HG02763 (cell line): ENCODE data around the gene IPO11.
"Not testable (repeated sequence)": the region's sequence is repeated elsewhere in the genome, so short reads cannot be mapped to it uniquely, and the experiment has no call there.

ENCODE experiments used
- ATAC-seq: cut with Tn5 transposase; IDR thresholded peaks from one replicate; pipeline ENCODE4 v1.9.1; 2021; ENCODE audit warnings: mild to moderate bottlenecking, moderate library complexity; ENCODE audit not compliant: unreplicated experiment

The IPO11 gene

DNA sequence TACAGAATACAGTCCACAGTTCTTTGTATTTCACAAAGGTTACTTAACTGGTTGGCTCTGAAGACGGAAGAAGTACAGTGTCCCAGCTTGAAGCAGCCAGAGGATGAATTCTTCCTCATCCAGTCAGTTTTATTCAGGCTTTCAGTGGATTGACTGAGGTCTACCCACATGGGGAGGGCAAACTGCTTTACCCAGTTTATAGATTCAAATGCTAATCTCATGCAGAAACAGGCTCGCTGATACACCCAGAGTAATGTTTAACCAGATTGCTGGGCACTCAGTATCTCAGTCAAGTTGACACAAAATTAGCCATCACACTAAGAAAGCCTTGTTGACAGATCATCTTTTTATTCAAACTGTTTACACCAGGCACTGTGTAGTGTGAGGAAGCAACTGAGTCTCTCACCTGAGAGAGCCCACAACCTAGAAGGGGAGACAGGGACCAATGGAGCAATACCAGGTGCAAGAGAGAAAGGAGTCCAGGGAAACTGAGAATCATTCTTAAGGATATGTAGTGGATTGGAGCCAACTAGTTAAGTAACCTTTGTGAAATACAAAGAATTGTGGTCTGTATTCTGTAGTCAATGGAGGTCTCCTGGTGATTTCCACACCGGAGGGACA, 181.9 kb downstream of the IPO11 start:
- ATAC-seq: no peak

DNA sequence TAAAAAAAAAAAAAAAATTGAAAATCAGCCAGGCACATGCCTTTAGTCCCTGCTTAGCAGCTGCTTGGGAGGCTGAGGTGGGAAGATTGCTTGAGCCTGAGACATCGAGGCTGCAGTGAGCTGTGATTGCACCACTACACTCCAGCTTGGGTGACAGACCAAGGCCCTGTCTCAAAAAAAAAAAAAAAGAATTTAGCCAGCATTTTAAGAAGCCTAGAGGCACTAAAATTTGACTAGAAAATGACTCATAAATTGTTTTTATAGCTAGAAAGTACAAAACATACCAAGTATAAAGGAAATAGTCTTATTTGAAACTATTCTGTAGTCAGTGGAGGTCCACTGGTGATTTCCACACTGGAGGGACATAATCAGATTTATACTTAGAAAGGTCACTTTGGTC, 183.5 kb downstream of the IPO11 start:
- no peak for ATAC-seq

DNA sequence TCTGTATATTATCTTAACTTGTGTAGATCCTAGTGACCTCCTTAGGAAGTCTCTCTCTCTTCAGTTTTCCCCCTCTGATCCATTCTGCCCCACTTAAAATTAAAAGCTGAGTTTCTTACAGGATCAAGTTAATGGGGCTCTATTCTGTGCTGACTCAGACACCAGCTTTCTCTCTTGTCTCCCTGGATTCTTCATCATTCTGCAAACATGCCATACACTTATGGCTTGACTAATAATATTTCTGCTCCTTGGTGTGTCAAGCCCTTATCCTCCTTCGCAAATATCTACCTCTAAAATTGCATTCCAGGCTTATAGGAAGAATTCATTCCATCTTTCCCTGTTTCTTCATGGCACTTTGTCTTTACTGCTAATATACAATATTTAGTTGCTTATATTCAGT, 184.1 kb downstream of the IPO11 start:
- no peak for ATAC-seq

DNA sequence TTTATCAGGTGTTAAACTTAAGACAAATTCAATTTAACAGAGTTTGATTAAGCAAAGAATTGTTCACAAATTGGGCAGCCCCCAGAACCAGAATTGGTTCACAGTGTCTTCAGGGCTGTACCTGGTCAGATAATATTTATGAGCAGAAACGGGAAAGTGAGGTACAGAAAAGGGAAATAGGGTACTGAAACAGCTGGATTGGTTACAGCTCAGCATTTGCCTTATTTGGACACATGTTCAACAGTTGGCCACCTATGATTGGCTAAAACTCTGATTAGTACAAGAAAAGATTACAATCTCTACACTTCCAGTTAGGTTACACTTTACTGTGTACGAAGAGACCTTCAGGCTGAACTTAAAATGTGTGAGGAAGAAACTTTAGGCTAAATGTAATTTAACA, 184.8 kb downstream of the IPO11 start:
- ATAC-seq: no peak

DNA sequence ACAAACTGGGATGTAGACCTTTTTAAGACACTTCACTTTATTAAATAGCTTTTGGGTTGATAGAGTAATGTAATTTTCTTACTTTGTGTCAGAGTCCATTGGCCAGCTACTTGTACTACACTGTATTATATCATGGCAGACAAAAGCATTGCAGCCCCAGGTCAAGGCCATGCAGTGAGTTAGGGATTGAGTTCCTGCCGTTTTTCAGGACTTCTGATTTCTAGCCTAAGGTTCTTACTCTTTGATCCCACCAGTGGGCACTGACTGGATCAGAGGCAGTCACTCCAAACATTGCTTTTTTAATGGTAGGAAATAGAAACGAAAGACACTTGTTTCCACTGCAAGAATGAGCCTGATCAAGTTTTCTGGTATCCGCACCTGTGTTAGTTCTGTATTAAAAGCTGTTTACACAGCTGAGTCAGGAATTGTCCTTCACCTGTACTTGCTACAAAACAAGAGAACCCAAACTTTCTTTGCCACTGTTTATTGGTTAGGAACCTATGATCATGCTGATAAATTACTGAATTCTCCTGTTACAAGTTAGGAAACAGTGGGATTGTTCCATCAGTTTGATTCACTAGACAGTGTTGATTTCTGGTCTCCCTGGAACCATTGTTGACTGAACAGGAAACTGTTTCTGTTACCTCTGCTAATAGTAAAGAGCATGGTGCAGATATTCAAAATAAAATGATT, 188.1 kb downstream of the IPO11 start:
- ATAC-seq: no peak

DNA sequence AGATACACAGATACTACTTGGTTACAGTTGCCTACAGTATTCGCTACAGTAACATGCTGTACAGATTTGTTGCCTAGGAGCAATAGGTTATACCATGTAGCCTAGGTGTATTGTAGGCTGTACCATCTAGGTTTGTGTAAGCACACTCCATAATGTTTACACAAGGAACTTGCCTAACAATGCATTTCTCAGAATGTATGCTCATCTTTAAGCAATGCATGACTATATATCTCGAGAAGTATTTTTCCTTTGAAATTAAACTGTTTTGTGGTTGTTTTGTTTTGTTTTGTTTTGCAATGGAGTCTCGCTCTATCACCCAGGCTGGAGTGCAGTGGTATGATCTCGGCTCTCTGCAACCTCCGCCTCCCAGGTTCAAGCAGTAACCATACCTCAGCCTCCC, 191.4 kb downstream of the IPO11 start:
- no peak for ATAC-seq

DNA sequence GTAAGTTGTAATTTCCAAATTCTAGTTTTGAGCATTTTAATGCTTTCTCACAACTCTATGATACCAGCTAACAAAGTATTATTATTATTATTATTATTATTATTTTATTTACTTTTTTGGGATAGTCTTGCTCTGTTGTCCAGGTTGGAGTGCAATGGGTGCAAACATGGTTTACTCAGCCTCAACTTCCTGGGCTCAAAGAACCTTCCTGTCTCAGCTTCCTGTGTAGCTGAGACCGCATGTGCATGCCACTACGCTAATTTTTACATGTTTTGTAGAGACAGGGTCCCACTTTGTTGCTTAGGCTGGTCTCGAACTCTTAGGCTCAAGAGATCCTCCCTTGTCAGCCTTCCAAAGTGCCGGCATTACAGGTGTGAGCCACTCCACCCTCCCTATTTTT, 193.1 kb downstream of the IPO11 start:
- ATAC-seq: no peak

DNA sequence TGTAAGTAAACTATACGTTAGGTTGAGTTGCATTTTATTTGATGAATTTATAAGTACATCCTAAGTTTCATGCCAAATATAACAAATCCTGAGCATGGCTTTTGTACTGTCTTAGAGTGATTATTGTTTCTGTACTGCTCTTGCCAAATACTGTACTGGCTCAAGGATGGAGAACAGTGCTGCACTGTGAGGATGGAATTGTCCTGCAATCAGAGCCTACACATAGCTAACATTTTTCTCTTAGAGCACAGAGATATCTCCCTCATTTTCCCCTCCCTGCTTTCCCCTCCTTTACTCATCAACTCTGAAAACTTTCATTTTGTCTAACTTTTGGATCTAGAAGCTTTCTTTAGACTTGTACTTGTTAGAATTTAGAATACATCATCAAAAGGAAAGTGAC, 194.3 kb downstream of the IPO11 start:
- no peak for ATAC-seq

DNA sequence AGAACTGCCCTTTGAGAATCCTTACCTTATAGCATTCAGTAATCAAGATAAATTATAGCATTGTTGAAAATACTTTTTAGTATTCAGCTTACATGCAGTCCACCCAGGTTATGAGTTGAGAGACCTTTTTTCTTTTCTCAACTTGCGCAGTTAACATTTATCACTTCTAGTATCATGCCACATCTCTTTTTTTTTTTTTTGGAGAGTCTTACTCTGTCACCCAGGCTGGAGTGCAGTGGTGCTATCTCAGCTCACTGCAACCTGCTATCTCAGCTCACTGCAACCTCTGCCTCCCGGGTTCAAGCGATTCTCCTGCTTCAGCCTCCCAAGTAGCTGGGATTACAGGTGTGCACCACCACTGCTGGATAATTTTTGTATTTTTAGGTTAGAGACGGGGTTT, 195.1 kb downstream of the IPO11 start:
- ATAC-seq: no peak

DNA sequence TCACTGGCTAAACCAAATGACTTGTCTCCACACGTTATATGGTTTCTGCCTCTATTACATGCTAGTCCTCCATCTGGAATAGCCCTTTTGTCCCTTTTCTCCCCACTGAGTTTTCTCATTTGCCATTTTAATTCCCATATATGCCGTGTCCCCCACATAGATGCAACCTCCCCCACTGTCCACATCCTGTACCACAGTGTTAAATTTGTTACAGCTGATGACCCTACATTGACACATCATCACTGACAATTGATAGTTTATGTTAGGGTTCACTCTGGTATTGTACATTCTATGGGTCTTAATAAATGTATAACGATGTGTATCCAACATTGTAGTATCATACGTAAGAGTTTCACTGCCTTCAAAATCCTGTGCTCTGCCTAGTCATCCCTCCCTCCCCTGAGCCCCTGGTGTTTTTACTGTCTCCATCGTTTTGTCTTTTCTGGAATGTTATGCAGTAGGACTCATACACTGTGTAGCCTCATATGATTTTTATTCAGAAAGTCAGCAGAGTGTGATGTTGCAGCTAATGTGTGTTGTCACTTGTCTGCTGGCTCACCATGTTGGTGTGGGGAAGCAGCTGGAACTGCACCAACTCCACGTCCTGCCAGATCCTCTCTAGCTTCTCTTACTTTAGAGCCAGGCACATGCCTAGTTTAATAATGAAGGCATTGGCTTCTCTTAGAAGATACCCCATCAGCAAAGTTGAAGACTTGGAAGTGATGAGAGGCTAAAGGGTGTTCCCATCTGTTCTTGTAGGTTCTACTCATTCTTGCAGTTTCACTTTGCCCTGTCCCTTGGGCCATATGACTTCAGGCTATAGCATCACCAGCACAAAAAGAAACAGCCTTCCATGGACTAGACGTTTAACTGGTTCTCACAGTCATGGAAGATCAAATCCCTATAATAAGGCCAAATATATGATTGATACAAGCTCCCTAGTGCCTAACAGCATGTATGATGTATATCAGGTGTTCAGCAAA, 196.3 kb downstream of the IPO11 start:
- no peak for ATAC-seq

DNA sequence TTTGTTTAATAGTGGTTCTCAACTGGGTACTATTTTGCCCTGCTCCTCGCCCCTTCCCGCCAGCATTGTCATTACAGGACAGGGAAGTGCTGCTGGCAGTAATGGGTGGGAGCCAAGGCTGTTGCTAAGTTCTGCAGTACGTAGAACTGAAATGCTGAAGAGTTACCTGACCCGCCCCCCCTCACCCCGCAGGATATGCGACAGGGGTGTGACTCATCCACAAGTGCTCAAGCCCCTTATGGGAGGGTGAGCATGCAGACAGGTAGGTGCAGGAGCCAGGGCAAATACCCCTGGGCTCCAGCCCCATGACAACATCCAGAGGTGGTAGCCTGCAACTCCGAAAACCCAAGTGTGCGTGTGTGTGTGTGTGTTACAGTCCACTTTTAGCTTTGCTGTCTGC, 201.8 kb downstream of the IPO11 start:
- ATAC-seq: no peak

DNA sequence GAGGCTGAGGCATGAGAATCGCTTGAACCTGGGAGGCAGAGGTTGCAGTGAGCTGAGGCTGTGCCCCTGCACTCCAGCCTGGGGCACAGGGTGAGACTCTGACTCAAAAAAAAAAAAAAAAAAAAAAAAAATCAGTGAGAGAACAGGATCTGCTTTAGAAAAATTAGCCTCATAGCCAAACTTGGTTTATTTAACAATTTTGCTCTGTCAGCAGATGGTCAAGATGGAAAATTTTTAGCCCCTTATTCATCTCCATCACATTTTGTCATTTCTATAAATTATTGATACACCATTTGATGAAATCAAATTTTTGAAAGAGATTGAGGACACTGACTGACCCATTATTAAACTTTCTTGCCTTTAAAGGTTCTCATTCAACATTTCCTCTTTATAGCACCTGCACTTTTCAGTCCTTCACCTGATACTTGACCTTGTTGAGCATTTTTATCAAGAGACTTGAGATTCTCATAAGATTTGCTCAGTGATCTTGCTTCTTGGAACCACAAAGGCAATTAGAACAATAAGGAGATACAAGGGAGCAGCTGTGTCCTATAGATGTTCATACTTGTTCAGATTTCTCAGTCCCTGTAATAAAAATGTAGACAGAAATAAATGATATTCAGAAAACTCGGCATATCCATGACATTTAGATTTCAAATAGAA, 204.2 kb downstream of the IPO11 start:
- no peak for ATAC-seq

DNA sequence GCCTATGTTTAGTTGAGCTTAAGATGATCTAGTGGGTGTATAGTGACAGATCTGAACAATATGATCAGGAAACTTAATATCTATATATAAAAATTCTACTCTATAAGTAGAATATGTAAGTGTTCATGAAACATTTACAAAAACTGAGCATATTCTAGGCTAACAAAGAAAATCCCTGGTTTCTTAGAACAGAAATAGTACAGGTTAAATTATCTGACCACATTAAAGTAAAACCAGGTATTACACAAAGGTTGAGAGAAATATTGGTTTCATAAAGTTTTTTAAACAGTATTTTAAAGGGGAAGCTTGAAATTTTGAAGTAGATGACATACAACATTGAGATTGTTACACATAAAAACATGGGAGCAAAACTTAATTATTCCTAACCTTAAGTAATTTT, 205.4 kb downstream of the IPO11 start:
- ATAC-seq: no peak

DNA sequence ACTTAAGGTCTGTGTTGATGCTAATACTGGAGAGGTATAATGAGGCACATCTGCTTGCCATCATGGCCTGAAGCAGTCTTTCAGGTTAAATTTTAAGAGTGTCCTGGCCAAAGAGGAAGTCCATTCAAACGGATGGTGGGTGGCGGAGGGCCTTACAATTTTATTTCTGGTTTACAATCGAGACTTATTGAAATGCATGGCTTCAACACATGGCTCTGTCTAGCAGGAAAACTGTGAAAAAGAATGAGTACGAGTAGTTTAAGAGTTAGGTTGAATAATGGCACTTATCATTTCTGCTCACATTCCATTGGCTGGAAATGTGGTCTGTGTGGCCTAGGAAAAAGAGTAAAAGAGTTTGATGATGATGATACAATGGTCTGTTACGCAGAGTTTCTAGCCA, 208.2 kb downstream of the IPO11 start:
- no peak for ATAC-seq

DNA sequence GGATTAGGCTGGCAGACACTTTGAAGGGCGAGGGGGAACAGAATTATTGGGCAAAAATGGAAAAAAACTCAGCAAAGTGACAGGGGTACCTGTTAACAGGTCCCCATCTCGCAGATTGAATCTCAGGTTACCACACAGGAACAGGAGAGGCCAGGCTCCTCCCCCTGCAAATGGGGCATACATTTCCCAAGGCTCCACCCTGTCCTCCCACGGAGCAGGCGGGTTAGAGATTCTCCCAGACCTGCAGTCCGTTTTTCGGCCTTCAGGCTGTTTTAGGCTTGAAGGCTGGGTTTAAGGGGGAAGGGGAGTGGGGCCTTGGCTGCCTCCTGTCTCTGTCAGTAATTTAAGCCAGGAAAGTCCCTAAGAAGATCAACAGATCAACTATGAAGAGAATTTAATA, 208.7 kb downstream of the IPO11 start:
- no peak for ATAC-seq

DNA sequence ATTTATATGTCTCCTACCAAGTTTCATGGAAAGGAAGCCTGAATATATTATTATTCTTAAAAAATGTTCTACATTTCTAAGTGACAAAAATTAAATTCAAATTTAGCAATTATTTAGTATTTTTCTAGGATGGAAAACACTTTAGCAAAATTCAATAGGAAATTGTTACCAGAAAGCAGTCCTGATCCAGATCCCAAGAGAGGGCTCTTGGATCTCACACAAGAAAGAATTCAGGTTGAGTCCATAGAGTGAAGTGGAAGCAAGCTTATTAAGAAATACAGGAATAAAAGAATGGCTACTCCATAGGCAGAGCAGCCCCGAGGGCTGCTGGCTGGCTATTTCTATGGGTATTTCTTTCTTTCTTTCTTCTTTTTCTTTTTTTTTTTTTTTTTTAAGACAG, 210.7 kb downstream of the IPO11 start:
- no peak for ATAC-seq

DNA sequence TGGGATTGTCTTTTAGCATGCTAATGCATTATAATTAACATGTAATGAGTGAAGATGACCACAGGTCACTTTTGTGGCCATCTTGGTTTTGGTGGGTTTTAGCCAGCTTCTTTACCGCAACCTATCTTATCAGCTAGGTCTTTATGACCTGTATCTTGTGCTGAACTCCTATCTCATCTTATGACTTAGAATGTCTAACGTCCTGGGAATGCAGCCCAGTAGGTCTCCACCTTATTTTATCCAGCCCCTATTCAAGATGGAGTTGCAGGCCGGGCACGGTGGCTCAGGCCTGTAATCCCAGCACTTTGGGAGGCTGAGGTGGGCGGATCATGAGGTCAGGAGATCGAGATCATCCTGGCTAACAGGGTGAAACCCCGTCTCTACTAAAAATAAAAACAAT, 211.9 kb downstream of the IPO11 start:
- not testable (repeated sequence) for ATAC-seq

DNA sequence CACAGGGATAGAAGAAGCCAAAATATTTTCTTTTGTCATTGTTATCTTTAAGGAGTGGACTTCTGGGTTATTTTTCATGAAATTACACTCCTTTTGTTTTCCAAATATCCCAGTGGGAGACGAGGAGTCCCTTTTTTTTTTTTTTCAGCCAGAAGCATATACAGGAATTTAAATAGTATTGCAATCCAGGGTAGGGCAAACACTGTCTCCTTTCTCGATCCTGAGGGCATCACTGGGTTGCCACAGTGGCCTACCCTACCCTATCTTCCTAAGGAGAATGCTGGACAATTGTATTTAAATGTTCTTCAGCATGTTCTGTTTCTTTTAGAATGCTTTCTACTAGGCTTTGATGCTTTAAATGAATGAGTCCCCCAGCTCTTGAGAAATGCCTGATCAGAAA, 214.0 kb downstream of the IPO11 start:
- no peak for ATAC-seq

DNA sequence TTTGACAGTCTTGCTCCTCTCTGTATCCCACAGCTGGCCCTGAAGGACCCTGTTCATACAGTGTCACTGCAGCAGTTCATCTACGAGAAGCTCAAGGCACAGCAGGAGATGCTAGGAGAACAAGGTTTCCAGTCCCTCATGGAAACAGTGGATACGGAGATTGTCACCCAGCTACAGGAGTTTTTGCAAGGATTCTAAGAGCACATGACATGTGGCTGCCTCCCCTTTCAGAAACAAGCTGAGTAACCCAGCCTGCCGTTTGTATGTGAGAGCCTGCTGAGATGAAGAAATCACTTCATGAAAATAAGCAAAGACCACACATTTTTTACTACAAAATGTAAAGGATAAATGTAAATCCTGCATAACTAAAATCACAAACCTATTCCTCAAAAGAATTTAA, 214.6 kb downstream of the IPO11 start:
- no peak for ATAC-seq

DNA sequence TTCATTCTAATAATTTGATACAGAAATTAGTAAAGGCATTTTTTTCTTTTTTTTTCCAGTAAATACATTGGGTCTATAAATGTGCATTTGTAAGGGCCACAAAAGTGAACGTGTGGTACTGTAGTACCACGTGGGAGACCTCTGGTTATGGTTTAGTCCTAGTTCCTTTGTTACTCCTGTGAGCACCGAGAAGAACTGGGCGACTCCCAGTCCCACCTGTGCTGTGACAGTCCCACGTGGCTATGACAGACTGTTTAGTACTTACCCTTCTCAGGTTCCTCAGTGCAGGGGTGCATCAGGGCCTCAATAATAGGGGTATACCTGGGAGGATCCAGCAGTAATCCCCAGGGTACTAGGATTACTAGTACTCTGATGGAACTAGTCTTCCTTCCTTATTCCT, 215.3 kb downstream of the IPO11 start:
- ATAC-seq: no peak

DNA sequence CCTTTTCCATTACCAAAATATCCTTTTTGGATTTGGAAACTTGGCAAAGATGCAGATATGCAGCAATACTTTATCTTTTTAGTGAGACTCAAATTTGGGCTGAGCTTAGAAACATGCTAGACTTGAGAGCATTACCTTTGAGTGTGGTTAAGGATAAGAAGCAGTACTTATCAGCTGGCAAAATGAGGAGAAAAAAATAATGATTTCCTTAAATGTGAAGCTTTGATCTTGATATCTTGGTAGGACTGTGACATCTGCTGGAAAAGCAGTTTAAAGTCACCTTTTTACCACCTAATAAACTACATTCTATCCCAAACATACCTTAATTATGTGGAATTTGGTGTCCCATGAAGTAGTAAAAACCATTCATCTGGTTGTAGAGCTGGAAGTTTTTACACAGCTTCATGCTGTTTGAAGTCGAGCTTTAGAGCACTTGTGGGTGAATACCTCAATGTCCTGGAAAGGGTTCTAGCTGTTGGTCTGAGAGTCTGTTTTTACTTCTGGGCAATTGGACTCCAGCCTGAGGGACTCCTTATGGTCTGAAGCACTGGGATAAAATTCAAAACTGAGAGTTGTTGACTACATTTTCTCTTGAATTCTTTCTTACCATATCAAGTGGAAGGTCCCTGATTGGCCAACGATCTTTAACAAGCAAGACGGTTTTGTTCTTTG, 219.5 kb downstream of the IPO11 start:
- no peak for ATAC-seq
